NB4 (cell line): ENCODE measurements around the gene ZNF214.

ENCODE experiments used
- DNase-seq: peaks from one replicate; pipeline ENCODE4 v3.0.0; 2010; ENCODE audit warnings: low read depth
- H3K4me3 ChIP-seq: one replicate; pipeline ENCODE4 v1.5.1; 2011; ENCODE audit warnings: mild to moderate bottlenecking, low read depth, low read length, moderate library complexity
- CTCF ChIP-seq: IDR thresholded peaks from one replicate; pipeline ENCODE4 v1.5.1; 2012; ENCODE audit warnings: low read depth, low read length
- MAX ChIP-seq: IDR thresholded peaks from 2 replicates; pipeline ENCODE4 v1.6.1; 2011; ENCODE audit warnings: low read depth, low read length
- MYC ChIP-seq: IDR thresholded peaks from 2 replicates; pipeline ENCODE4 v1.6.1; 2011; ENCODE audit warnings: low read depth, low read length
- POLR2A ChIP-seq: IDR thresholded peaks from 2 replicates; pipeline ENCODE4 v1.6.1; 2011; ENCODE audit warnings: mild to moderate bottlenecking; ENCODE audit not compliant: insufficient read length; ENCODE audit errors: extremely low read depth

The ZNF214 gene

DNA sequence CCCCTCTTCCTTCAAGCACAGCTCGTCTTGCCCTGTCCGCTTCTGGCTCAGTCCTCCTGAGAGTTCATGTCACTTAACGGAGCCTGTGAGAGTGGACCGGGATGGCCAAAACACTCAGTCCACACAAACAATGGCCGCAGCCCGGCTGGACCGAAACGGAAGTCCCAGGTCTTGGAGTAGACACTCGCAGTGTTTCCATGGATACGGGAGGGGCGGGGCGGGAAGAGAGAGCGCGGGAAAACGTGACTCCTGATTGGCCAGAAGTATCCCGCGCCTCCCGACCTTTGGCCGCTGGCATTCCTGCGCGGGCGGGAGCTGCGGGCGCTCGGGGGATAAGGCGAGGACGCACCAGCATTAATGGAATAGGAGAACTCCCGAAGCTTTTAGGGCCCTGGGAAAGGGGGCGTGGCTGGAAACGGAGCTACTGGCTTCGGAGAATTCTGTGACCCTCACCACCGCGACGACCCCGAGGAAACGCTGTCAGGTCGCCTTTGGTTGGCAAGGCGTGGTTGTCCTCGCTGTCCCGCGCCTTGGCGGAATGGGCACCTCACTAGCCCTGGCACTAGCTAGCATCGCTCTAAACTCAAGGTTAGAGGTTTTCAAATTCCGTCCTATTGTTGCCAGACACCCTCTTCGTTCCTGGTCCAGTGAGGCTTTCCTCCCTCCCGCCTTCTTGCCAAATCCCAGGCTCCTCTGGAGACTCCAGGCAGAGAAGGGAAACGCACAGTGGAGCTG lies at the start of gene ZNF214, which contains the start of gene NLRP14:
Gene ZNF214, minus strand, starts transcription at position 164 of the 735 bp plus-strand sequence. CDS start 17,511 bp downstream, outside the sequence.
Gene NLRP14, plus strand, starts transcription at position 297 of the 735 bp plus-strand sequence. CDS start 18,108 bp downstream, outside the sequence.
- no peak within 1 kb of the TSS for H3K4me3 ChIP-seq
- DNase-seq = no peak
- TF ChIP-seq CTCF = no peak
- no peak for TF ChIP-seq POLR2A
- TF ChIP-seq MYC = no peak
- TF ChIP-seq MAX = no peak

GRCh38 chr11:7062534-7062933 lies 42.4 kb upstream of the ZNF214 start:
- no peak for TF ChIP-seq CTCF
- TF ChIP-seq POLR2A = no peak
- TF ChIP-seq MYC = no peak
- no peak for TF ChIP-seq MAX

GRCh38 chr11:7060868-7061267 lies 40.7 kb upstream of the ZNF214 start:
- H3K4me3 ChIP-seq = no peak overlapping the region
- DNase-seq = no peak
- TF ChIP-seq POLR2A = no peak
- TF ChIP-seq MAX = no peak
- TF ChIP-seq CTCF = no peak
- no peak for TF ChIP-seq MYC

More at GRCh38 chr11:7062534-7062933, 42.4 kb upstream of the ZNF214 start:
- no peak overlapping the region for H3K4me3 ChIP-seq
- no peak for DNase-seq

DNA sequence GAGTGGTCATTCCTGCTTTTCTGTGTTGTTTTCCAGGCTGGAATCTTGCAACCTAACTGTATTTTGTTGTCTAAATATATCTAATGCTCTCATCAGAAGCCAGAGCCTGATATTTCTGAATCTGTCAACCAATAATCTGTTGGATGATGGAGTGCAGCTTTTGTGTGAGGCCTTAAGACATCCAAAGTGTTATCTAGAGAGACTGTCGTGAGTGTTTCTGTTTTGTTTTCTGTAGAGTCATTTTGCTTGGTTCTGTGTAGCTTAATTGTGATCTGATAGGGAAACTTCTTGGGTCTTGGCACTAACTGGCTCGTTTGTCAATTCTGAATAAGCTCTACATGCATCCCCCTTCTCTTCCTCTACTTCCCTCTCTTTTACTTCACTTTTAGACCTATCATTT lies 37.5 kb upstream of the ZNF214 start:
- DNase-seq = no peak
- TF ChIP-seq POLR2A (no peak), MYC (no peak), CTCF (no peak), MAX (no peak)
- no peak overlapping the region for H3K4me3 ChIP-seq

- H3K4me3 ChIP-seq = no peak overlapping the region
- no peak for TF ChIP-seq MYC
- TF ChIP-seq POLR2A = no peak
- no peak for TF ChIP-seq MAX
- no peak for TF ChIP-seq CTCF
- DNase-seq = no peak
Measured at GRCh38 chr11:7056828-7057513, 36.8 kb upstream of the ZNF214 start.
